Activated naive CD4-positive, alpha-beta T cell treated with anti-CD3 and anti-CD28 coated beads, Interleukin-2, amount 50 U/mL, for 24 hours (primary cell): ENCODE results near the gene TERT.
A peak's percentile ranks its signal among the peaks of the same experiment; 100 is the strongest.

ENCODE experiments used
- H3K27ac Mint-ChIP-seq: one replicate; pipeline ENCODE4 v1.8.0; 2021; ENCODE audit warnings: mild to moderate bottlenecking, mixed read lengths
- H3K27me3 Mint-ChIP-seq: one replicate; pipeline ENCODE4 v1.8.0; 2021; ENCODE audit warnings: mixed read lengths
- H3K36me3 Mint-ChIP-seq: one replicate; pipeline ENCODE4 v1.8.0; 2021; ENCODE audit warnings: mixed read lengths
- H3K4me1 Mint-ChIP-seq: one replicate; pipeline ENCODE4 v1.8.0; 2021; ENCODE audit warnings: mixed read lengths
- H3K4me3 Mint-ChIP-seq: one replicate; pipeline ENCODE4 v1.8.0; 2021; ENCODE audit warnings: mild to moderate bottlenecking, mixed read lengths
- H3K9me3 Mint-ChIP-seq: one replicate; pipeline ENCODE4 v1.8.0; 2021; ENCODE audit warnings: mixed read lengths

TERT gene

GRCh38 chr5:1253456-1254105 is 41.3 kb downstream of the TERT start:
- Mint-ChIP-seq H3K9me3 (no peaks in the 10 kb centered on the region), H3K4me3 (no peak overlapping the region), H3K27ac (no peak overlapping the region), H3K36me3 (no peaks in the 10 kb centered on the region), H3K27me3 (no peaks in the 10 kb centered on the region), H3K4me1 (peaks cover 19% of the 10 kb centered on the region)

- Mint-ChIP-seq H3K27ac (no peak overlapping the region), H3K4me3 (no peak overlapping the region), H3K27me3 (no peaks in the 10 kb centered on the region), H3K9me3 (no peaks in the 10 kb centered on the region), H3K4me1 (peaks cover 19% of the 10 kb centered on the region), H3K36me3 (no peaks in the 10 kb centered on the region)
These were observed 42.2 kb downstream of the TERT start for GRCh38 chr5:1252681-1253080.

- H3K27me3 Mint-ChIP-seq = peaks cover 3% of the 10 kb centered on the region
- no peak overlapping the region for H3K27ac Mint-ChIP-seq
- peaks cover 19% of the 10 kb centered on the region for H3K4me1 Mint-ChIP-seq
- no peaks in the 10 kb centered on the region for H3K36me3 Mint-ChIP-seq
- no peaks in the 10 kb centered on the region for H3K9me3 Mint-ChIP-seq
- H3K4me3 Mint-ChIP-seq = no peak overlapping the region
These were observed 42.9 kb downstream of the TERT start for GRCh38 chr5:1251678-1252580.

- peaks cover 3% of the 10 kb centered on the region for H3K27me3 Mint-ChIP-seq
- H3K4me1 Mint-ChIP-seq = peaks cover 3% of the 10 kb centered on the region
- H3K27ac Mint-ChIP-seq = no peak overlapping the region
- H3K4me3 Mint-ChIP-seq = no peak overlapping the region
- H3K36me3 Mint-ChIP-seq = no peaks in the 10 kb centered on the region
- H3K9me3 Mint-ChIP-seq = no peaks in the 10 kb centered on the region
These were observed 45.2 kb downstream of the TERT start for GRCh38 chr5:1249366-1250280.

DNA sequence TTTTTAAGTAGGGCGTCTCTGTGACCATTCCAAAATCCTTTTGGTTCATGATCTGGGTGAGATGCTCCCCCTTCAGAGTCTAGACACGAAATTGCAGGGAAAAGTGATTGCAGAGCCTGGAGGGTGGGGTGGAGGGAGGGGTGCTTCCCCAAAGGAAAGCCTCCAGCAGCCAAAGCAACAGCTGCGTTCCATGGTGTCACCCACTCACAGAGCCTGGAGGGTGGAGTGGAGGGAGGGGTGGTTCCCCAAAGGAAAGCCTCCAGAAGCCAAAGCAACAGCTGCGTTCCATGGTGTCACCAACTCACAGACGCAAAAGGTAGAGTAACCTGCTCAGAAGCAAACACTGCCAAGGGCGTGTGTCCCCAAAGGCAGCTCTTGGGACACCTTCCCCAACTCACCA is 47.1 kb downstream of the TERT start:
- Mint-ChIP-seq H3K27ac (no peak overlapping the region), H3K9me3 (no peaks in the 10 kb centered on the region), H3K4me1 (no peaks in the 10 kb centered on the region), H3K4me3 (no peak overlapping the region), H3K27me3 (peaks cover 3% of the 10 kb centered on the region), H3K36me3 (no peaks in the 10 kb centered on the region)

DNA sequence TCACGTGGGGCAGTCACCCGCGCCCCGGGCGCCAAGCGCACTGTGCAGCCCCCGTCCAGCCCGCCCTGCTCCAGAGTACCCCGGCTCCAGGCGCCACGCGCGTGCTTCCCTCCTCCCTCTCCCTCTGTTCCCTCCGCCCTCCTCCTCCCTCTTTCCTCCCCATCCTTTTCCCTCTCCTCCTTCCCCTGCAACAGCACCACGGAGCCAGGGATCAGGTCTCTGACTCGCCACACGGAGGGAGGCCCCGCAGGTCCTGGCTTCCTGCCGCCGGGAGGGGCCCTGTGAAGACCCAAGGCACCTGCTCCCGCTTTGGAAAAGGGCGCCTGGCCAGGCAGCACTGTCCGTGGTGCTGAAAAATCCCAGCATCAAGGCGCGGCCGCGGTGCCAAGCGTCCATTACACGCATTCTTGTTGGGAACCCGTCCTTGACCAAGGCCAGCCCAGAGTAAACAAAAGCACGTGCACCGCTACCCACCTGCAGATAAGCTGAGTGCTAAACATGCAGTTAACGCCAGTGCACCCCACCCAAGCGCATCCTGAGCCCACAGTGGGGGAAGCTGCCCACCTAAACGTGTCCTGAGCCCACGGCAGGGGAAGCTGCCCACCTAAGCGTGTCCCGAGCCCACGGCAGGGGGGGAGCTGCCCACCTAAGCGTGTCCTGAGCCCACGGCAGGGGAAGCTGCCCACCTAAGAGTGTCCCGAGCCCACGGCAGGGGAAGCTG is 48.0 kb downstream of the TERT start:
- Mint-ChIP-seq H3K36me3 (no peaks in the 10 kb centered on the region), H3K27me3 (peaks cover 3% of the 10 kb centered on the region), H3K9me3 (no peaks in the 10 kb centered on the region), H3K27ac (no peak overlapping the region), H3K4me3 (no peak overlapping the region), H3K4me1 (no peaks in the 10 kb centered on the region)

DNA sequence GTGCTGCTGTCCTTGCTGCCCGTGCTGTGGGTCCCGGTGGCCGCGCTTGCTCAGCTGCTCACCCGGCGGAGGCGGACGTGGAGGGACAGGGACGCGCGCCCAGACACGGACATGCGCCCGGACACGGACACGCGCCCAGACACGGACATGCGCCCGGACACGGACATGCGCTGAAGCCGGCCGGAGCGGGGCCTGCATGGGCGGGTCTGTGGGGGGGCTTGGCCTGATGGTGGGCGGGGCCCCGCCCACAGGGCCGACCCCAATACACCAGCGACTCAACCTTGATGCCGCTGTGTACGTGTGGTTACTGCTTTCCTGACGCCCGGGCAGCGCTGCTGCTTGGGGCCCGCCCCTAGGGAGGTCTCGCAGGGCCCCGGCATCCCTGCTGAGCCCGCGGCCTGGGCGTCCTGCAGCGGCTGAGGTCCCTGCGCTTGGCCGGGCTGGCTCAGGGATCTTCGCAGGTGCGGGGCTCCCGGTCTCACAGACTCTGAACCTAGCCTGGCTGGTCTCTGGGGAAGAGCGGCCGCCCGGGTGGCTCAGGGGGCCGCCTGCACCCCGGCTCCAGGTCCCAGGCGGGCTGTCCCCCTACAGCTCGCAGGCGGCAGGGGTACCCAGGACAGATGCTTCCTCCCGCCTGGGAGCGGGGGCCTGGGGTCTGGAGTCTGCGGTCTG is 48.8 kb downstream of the TERT start:
- H3K27ac Mint-ChIP-seq = no peak overlapping the region
- H3K36me3 Mint-ChIP-seq = no peaks in the 10 kb centered on the region
- H3K9me3 Mint-ChIP-seq = no peaks in the 10 kb centered on the region
- H3K4me3 Mint-ChIP-seq = no peak overlapping the region
- H3K4me1 Mint-ChIP-seq = no peaks in the 10 kb centered on the region
- peaks cover 3% of the 10 kb centered on the region for H3K27me3 Mint-ChIP-seq

- Mint-ChIP-seq H3K4me1 (no peaks in the 10 kb centered on the region), H3K4me3 (no peak overlapping the region), H3K27me3 (peaks cover 3% of the 10 kb centered on the region), H3K27ac (no peak overlapping the region), H3K36me3 (no peaks in the 10 kb centered on the region), H3K9me3 (no peaks in the 10 kb centered on the region)
These were observed 49.9 kb downstream of the TERT start for GRCh38 chr5:1244976-1245375.

- no peak overlapping the region for H3K4me3 Mint-ChIP-seq
- no peak overlapping the region for H3K27ac Mint-ChIP-seq
- H3K36me3 Mint-ChIP-seq = no peaks in the 10 kb centered on the region
- H3K4me1 Mint-ChIP-seq = no peaks in the 10 kb centered on the region
- H3K27me3 Mint-ChIP-seq = peaks cover 3% of the 10 kb centered on the region
- H3K9me3 Mint-ChIP-seq = no peaks in the 10 kb centered on the region
These were observed 50.6 kb downstream of the TERT start for GRCh38 chr5:1244255-1244654.

DNA sequence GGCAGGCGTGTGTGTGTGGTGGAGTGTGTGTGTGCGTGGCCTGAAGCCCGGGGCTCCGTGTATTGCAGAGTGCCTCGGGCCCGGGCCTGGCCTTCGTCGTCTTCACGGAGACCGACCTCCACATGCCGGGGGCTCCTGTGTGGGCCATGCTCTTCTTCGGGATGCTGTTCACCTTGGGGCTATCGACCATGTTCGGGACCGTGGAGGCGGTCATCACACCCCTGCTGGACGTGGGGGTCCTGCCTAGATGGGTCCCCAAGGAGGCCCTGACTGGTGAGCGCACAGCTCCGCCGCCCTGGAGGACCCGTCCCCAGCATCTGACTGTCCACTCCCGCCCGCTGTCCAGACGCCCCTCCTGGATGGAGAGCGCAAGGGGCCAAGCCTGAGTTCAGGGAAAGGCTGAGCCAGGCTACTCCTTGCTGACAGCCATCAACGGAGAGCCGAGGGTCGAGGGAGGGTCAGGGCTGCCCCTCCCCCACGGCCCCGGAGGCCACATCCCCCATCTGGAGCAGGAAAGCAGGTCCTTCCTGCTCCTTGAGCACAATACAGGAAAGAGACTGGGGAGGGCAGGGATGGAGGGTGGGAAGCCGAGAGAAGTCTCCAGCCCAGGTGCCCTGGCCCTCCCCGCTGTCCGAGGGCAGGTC is 51.3 kb downstream of the TERT start:
- no peaks in the 10 kb centered on the region for H3K9me3 Mint-ChIP-seq
- H3K27ac Mint-ChIP-seq = no peak overlapping the region
- peaks cover 3% of the 10 kb centered on the region for H3K27me3 Mint-ChIP-seq
- H3K36me3 Mint-ChIP-seq = no peaks in the 10 kb centered on the region
- no peak overlapping the region for H3K4me3 Mint-ChIP-seq
- H3K4me1 Mint-ChIP-seq = no peaks in the 10 kb centered on the region

DNA sequence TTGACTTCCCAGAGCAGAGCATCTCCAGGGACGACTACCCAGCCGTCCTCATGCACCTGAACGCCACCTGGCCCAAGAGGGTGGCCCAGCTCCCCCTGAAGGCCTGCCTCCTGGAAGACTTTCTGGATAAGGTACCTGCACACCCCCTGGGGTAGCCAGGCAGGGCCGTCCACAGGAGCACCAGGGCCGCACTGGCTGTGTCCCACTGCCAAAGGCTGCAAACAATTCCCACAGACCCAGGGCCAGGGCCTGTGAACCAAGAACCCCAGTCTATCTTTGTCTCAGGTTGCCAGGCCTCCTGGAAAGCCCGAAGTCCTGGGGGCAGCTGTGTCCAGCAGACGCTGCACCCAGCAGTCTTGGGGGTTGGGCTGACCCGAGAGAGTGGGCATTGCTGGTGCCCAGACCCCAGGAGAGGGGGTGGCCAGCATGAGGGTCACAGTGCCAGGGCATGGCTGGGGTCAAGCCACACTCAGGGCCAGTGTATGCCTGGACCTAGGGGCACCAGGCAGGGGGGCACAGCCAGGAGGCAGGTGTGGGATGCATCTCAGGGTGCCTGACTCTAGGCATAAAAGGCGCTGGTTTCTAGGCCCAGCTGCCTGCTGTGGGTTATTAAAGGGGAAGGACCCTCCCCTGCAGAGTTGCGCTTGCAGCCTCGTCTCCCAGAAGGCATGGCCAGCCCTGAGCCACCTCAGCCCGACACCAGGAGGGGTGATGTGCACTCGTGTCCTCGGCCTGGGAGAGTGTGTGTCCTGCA is 52.0 kb downstream of the TERT start:
- no peaks in the 10 kb centered on the region for H3K9me3 Mint-ChIP-seq
- no peaks in the 10 kb centered on the region for H3K36me3 Mint-ChIP-seq
- no peaks in the 10 kb centered on the region for H3K4me1 Mint-ChIP-seq
- peaks cover 3% of the 10 kb centered on the region for H3K27me3 Mint-ChIP-seq
- no peak overlapping the region for H3K27ac Mint-ChIP-seq
- no peak overlapping the region for H3K4me3 Mint-ChIP-seq

- H3K27ac Mint-ChIP-seq = peak overlapping the region; percentile 12
- H3K4me1 Mint-ChIP-seq = no peaks in the 10 kb centered on the region
- no peak overlapping the region for H3K4me3 Mint-ChIP-seq
- H3K27me3 Mint-ChIP-seq = no peaks in the 10 kb centered on the region
- H3K9me3 Mint-ChIP-seq = no peaks in the 10 kb centered on the region
- H3K36me3 Mint-ChIP-seq = no peaks in the 10 kb centered on the region
These were observed 53.3 kb downstream of the TERT start for GRCh38 chr5:1241509-1242080.

DNA sequence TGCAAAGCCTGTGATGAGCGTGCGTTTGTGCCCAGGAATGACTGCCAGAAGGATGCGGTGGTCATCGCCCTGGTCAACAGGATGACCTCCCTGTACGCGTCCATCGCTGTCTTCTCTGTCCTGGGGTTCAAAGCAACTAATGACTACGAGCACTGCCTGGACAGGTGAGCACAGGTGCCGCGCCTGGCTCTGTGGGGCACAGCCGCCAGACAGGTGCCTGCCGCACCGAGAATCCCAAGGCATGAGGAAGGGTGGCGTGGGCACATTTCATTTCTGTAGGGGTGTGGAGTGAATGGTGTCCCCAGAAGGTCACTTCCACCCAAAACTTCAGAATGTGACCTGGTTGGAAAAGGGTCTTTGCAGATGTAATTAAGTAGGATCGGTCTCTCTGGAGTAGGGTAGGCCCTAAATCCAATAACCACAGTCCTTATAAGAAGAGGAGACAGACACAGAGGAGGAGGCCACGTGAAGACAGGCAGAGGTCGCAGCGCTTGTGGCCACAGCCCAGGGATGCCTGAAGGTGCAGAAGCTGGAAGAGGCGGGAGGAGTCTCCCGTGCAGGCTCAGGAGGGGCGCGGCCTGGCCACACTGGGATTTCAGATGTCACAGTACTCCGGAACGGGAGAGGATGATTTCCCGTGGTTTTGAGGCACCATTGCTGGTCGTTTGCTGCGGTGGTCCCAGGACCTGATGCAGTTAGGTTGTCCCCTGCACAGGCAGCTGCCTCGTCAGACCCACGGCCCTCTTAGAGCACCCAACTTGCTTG is 54.2 kb downstream of the TERT start:
- no peaks in the 10 kb centered on the region for H3K27me3 Mint-ChIP-seq
- H3K27ac Mint-ChIP-seq = peak overlapping the region; percentile 12
- peaks cover 6% of the 10 kb centered on the region for H3K9me3 Mint-ChIP-seq
- H3K4me1 Mint-ChIP-seq = no peaks in the 10 kb centered on the region
- H3K4me3 Mint-ChIP-seq = no peak overlapping the region
- H3K36me3 Mint-ChIP-seq = no peaks in the 10 kb centered on the region
